Sigmoid colon (tissue), 4 donors: Measurements from ENCODE around the gene TMEM38B.

Source experiments
- EP300 ChIP-seq, 4 donors: sonication (generic); formaldehyde crosslinking; IDR thresholded peaks; one replicate each; pipeline ENCODE4 v1.6.1; 2017; ENCODE audit warnings: antibody characterized with exemption in 4 of 4
- POLR2A ChIP-seq, 2 donors: fragments of 450-650 bp; IDR thresholded peaks; one replicate each; pipeline ENCODE4 v1.6.1; 2016; ENCODE audit warnings: antibody characterized with exemption in 2 of 2, mild to moderate bottlenecking in 2 of 2, moderate library complexity in 2 of 2
- POLR2AphosphoS5 ChIP-seq, 4 donors: sonication (generic); formaldehyde crosslinking; IDR thresholded peaks; one replicate each; pipeline ENCODE4 v1.6.1; 2017; ENCODE audit warnings: antibody characterized with exemption in 4 of 4
- TF ChIP-seq, protein P1 (sequence below), 4 experiments: fragments of 450-650 bp in 3 of 4; fragments of 200-600 bp in 1 of 4; IDR thresholded peaks; one replicate each; pipeline ENCODE4 v1.5.1; 2016 to 2019; ENCODE audit warnings: antibody characterized with exemption in 4 of 4, mild to moderate bottlenecking in 3 of 4, moderate library complexity in 2 of 4

GRCh38 chr9:105751761-105752160, 57.4 kb downstream of the TMEM38B start:
- TF ChIP-seq, protein P1, sequence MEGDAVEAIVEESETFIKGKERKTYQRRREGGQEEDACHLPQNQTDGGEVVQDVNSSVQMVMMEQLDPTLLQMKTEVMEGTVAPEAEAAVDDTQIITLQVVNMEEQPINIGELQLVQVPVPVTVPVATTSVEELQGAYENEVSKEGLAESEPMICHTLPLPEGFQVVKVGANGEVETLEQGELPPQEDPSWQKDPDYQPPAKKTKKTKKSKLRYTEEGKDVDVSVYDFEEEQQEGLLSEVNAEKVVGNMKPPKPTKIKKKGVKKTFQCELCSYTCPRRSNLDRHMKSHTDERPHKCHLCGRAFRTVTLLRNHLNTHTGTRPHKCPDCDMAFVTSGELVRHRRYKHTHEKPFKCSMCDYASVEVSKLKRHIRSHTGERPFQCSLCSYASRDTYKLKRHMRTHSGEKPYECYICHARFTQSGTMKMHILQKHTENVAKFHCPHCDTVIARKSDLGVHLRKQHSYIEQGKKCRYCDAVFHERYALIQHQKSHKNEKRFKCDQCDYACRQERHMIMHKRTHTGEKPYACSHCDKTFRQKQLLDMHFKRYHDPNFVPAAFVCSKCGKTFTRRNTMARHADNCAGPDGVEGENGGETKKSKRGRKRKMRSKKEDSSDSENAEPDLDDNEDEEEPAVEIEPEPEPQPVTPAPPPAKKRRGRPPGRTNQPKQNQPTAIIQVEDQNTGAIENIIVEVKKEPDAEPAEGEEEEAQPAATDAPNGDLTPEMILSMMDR (IDR thresholded peaks at IDR 0.05): no peak
- TF ChIP-seq EP300 (IDR thresholded peaks at IDR 0.05) (no peak), POLR2AphosphoS5 (IDR thresholded peaks at IDR 0.05) (no peak), POLR2A (IDR thresholded peaks at IDR 0.05) (no peak)
